ENCODE results near the gene CALCOCO1. TPM values are rescaled to one million over a fixed set of nuclear protein-coding genes. Genes with fewer than 3 reads are reported as not detected.

The CALCOCO1 gene
- total RNA-seq, 4 donors from 2014 or later = 118 to 186 (median 168) TPM

- DNase-seq = no peak
- in situ Hi-C loops (cut with MboI; ENCODE audit: low pct_ligation_motif_present in 1 of 4, low pct_unique_long_range_greater_than_20kb in 1 of 4, low sequenced_read_pairs in 3 of 4) = loop anchor here in 1 of 4 donors (25.0 kb wide), 1 partner anchor 473 kb away; the partner anchor contains the start of gene SMUG1
- Histone ChIP-seq H3K9me3 (no peaks in the 10 kb centered on the region), H3K36me3 (peaks cover 0 to 43% (median 13%) of the 10 kb centered on the region in 4 donors), H3K4me1 (no peaks in the 10 kb centered on the region), H3K27me3 (no peaks in the 10 kb centered on the region), H3K27ac (no peak overlapping the region), H3K4me3 (no peak overlapping the region)
- WGBS, 2 donors (ENCODE audit: low coverage in 1 of 2) = 100% methylated on average over 4 of the region's 4 CpGs; no CpG with 5 or more reads in 1 of the 2 donors
- intact Hi-C loops (cut with DNase I; ENCODE audit: low total_unique reads) = no loop called here
- TF ChIP-seq, protein P1, sequence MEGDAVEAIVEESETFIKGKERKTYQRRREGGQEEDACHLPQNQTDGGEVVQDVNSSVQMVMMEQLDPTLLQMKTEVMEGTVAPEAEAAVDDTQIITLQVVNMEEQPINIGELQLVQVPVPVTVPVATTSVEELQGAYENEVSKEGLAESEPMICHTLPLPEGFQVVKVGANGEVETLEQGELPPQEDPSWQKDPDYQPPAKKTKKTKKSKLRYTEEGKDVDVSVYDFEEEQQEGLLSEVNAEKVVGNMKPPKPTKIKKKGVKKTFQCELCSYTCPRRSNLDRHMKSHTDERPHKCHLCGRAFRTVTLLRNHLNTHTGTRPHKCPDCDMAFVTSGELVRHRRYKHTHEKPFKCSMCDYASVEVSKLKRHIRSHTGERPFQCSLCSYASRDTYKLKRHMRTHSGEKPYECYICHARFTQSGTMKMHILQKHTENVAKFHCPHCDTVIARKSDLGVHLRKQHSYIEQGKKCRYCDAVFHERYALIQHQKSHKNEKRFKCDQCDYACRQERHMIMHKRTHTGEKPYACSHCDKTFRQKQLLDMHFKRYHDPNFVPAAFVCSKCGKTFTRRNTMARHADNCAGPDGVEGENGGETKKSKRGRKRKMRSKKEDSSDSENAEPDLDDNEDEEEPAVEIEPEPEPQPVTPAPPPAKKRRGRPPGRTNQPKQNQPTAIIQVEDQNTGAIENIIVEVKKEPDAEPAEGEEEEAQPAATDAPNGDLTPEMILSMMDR (IDR thresholded peaks at IDR 0.05) = no peak
- TF ChIP-seq EP300 (IDR thresholded peaks at IDR 0.05; ENCODE audit: low read depth) (no peak), POLR2AphosphoS5 (IDR thresholded peaks at IDR 0.05) (no peak), POLR2A (IDR thresholded peaks at IDR 0.05) (no peak)
These were observed 13.2 kb downstream of the CALCOCO1 start for GRCh38 chr12:53714004-53714403.

- H3K36me3 ChIP-seq = peaks cover 0 to 43% (median 12%) of the 10 kb centered on the region in 4 donors
These were observed 13.7 kb downstream of the CALCOCO1 start for GRCh38 chr12:53713516-53713915.

DNA sequence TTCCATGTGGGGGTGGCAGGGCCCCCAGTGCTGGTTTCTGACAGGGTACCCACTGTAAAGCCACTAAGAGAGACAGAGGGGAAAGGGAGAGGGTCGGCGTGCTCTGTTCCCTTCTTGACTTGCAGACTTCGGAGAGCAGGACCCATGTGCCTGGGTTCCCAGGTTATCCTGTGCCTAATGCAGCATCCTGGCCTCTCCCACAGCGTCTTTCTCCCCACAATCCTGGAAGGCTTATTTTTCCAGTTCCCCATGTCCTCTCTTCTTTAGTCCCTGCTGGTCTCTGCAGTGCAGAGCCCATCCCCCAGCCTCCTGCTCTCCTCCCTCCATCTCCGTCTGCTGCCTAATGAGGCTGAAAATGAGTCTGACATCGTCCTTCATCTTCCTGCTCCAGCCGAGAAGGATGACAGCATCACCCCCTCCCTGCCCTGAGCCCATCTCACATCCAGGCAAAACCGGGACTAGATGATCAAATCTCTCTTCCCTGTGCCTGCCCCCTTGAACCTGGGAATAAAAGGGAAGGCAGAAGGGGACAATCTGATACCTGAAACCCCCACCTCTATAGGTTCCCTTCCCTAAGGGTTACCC, 15.1 kb downstream of the CALCOCO1 start:
- in situ Hi-C loops (cut with MboI; ENCODE audit: low pct_ligation_motif_present in 1 of 4, low pct_unique_long_range_greater_than_20kb in 1 of 4, low sequenced_read_pairs in 3 of 4) (loop anchor here in 1 of 4 donors (25.0 kb wide), 1 partner anchor 475 kb away; the partner anchor contains the start of gene SMUG1), intact Hi-C loops (cut with DNase I; ENCODE audit: low total_unique reads) (no loop called here)
- no peak overlapping the region for H3K4me3 ChIP-seq
- H3K36me3 ChIP-seq = peaks cover 0 to 35% (median 12%) of the 10 kb centered on the region in 4 donors
- H3K27ac ChIP-seq = no peak overlapping the region
- TF ChIP-seq POLR2AphosphoS5 (IDR thresholded peaks at IDR 0.05) (no peak), POLR2A (IDR thresholded peaks at IDR 0.05) (no peak)
- TF ChIP-seq, protein P1 (IDR thresholded peaks at IDR 0.05) = no peak
- WGBS, 2 donors (ENCODE audit: low coverage in 1 of 2) = 80 to 83% methylated on average over 2 to 8 of the region's 8 CpGs
- peaks cover 9% of the 10 kb centered on the region for H3K27me3 ChIP-seq
- DNase-seq = no peak
- H3K9me3 ChIP-seq = no peaks in the 10 kb centered on the region
- H3K4me1 ChIP-seq = no peaks in the 10 kb centered on the region

More at GRCh38 chr12:53713516-53713915, 13.7 kb downstream of the CALCOCO1 start:
- in situ Hi-C loops (cut with MboI; ENCODE audit: low pct_ligation_motif_present in 1 of 4, low pct_unique_long_range_greater_than_20kb in 1 of 4, low sequenced_read_pairs in 3 of 4) = loop anchor here in 1 of 4 donors (25.0 kb wide), 1 partner anchor 474 kb away; the partner anchor contains the start of gene SMUG1
- no peaks in the 10 kb centered on the region for H3K27me3 ChIP-seq
- H3K4me1 ChIP-seq = no peaks in the 10 kb centered on the region
- TF ChIP-seq POLR2A (IDR thresholded peaks at IDR 0.05) (no peak), POLR2AphosphoS5 (IDR thresholded peaks at IDR 0.05) (no peak), EP300 (IDR thresholded peaks at IDR 0.05; ENCODE audit: low read depth) (no peak)
- TF ChIP-seq, protein P1 (IDR thresholded peaks at IDR 0.05) = no peak
- 85% methylated on average over 5 to 9 of the region's 9 CpGs for WGBS, 2 donors (ENCODE audit: low coverage in 1 of 2)
- DNase-seq = no peak
- intact Hi-C loops (cut with DNase I; ENCODE audit: low total_unique reads) = no loop called here
- H3K27ac ChIP-seq = no peak overlapping the region
- no peaks in the 10 kb centered on the region for H3K9me3 ChIP-seq
- no peak overlapping the region for H3K4me3 ChIP-seq

- intact Hi-C loops (cut with DNase I; ENCODE audit: low total_unique reads) (no loop called here), in situ Hi-C loops (cut with MboI; ENCODE audit: low pct_ligation_motif_present in 1 of 4, low pct_unique_long_range_greater_than_20kb in 1 of 4, low sequenced_read_pairs in 3 of 4) (loop anchor here in 1 of 4 donors (25.0 kb wide), 1 partner anchor 477 kb away; the partner anchor contains the start of gene SMUG1)
- H3K9me3 ChIP-seq = no peaks in the 10 kb centered on the region
- no peak for DNase-seq
- TF ChIP-seq, protein P1 (IDR thresholded peaks at IDR 0.05) = no peak
- TF ChIP-seq POLR2A (IDR thresholded peaks at IDR 0.05) (no peak), EP300 (IDR thresholded peaks at IDR 0.05; ENCODE audit: low read depth) (no peak), POLR2AphosphoS5 (IDR thresholded peaks at IDR 0.05) (no peak)
- H3K27me3 ChIP-seq = peaks cover 29% of the 10 kb centered on the region
- H3K27ac ChIP-seq = no peak overlapping the region
- no peak overlapping the region for H3K4me3 ChIP-seq
- WGBS, 2 donors (ENCODE audit: low coverage in 1 of 2) = 56 to 59% methylated on average over 3 to 6 of the region's 6 CpGs
- H3K36me3 ChIP-seq = peaks cover 0 to 18% (median 6%) of the 10 kb centered on the region in 4 donors
- no peaks in the 10 kb centered on the region for H3K4me1 ChIP-seq
These were observed 17.2 kb downstream of the CALCOCO1 start for GRCh38 chr12:53710091-53710490.

All from transverse colon (tissue), 4 donors.